ENCODE data around the gene NFIA. TPM values are rescaled to one million over a fixed set of nuclear protein-coding genes. Genes with fewer than 3 reads are reported as not detected.
"Not testable (repeated sequence)": the region's sequence is repeated elsewhere in the genome, so short reads cannot be mapped to it uniquely, and the experiment has no call there.

NFIA gene
- polyA plus RNA-seq, 3 donors, result 14.4 to 14.7 (median 14.6) TPM

- no peak for DNase-seq
Observed at GRCh38 chr1:61056196-61056572, 26.2 kb upstream of the NFIA start.

GRCh38 chr1:61056573-61057439, 25.6 kb upstream of the NFIA start:
- DNase-seq, result no peak

DNA sequence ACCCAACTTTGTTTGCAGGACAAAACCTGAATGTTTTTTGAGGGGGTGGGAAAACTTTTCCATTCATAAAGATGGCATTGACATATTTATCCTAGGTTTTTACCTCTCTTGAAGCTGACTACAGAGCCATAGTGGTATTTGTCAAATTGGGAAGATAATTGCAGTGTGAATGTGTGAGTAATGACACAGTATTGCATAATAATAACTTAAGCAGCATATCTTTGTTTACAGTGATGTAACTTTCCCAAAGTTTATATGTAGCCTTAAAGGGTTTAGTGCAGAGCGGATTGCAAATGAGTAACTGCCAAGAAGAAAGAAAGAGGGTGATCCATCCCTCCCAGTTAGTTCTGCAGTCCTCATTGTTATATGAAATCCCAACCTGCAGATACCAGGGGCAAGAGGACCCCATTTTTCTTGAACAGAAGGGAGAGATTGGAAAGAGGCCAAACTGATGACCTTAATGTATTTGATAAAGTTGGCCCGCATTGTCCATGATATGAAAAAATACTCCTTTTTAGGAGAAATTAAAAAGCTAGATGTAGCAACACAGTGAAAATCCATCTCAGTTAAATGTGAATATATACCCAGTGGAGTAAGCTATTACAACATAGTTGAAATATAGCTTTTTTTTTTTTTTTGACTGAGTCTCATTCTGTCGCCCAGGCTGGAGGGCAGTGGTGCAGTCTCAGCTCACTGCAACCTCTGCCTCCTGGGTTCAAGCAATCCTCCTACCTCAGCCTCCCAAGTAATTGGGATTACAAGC, 23.7 kb upstream of the NFIA start:
- DNase-seq, result no peak

DNA sequence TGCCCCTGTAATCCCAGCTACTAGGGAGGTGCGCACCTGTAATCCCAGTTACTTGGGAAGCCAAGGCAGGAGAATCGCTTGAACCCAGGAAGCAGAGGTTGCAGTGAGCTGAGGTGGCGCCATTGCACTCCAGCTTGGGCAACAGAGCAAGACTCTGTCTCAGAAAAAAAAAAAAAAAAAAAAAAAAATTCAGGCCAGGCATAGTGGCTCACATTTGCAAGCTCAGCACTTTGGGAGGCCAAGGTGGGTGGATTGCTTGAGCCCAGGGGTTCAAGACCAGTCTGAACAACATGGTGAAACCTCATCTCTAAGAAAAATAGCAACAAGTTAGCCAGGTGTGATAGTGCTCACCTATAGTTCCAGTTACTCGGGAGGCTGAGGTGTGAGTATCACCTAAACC, 20.8 kb upstream of the NFIA start:
- DNase-seq, result not testable (repeated sequence)

GRCh38 chr1:61064673-61065072, 17.7 kb upstream of the NFIA start:
- no peak for DNase-seq

DNA sequence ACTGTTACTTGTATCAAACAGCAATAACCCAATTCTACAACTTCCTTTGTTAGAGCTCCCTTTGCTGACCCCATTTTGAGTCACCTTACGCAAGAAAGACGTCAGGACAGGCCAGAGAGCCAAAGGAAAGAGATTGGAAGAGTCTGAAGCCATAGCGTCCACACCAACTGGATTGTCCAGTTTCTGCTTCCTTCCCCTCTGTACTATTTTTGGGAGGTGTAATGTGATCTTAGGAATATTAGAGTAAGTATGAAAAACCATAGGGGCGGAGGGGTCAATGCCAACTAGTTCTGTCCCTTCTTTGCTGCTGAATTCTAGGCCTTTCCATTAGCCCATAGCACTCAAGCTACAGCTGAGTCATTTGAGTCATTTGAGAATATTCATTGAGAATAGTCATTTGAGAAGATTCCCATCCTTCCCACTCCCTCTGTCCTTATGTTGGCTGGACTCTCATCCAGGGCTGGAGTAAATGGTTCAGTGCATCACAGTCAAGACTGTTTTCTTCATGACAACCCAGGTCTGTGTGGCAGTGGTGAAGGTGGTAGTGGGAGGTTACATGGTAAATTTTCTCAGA, 14.8 kb upstream of the NFIA start:
- DNase-seq, result no peak

GRCh38 chr1:61070054-61070453, 12.3 kb upstream of the NFIA start:
- no peak for DNase-seq

GRCh38 chr1:61071205-61072130, 10.9 kb upstream of the NFIA start:
- DNase-seq, result no peak

DNA sequence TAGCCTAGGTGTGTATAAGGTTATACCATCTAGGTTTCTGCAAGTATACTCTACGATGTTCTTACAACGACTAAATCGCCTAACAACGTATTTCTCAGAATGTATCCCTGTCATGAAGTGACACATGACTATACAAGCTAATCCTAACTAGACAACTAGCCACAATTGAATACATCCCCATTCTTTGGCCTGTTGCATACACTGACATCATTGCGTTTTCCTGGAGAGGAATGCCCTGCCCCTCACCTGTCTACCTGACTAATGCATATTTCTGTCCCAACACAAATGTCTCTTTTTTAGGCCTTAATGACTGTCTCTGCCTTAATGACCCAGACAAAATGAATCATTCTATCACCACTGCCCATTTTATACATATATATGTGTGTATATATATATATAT, 8.5 kb upstream of the NFIA start:
- no peak for DNase-seq

GRCh38 chr1:61075833-61076232, 6.5 kb upstream of the NFIA start:
- not testable (repeated sequence) for DNase-seq

GRCh38 chr1:61076728-61077675, 5.4 kb upstream of the NFIA start:
- peak; percentile 91 for DNase-seq

DNA sequence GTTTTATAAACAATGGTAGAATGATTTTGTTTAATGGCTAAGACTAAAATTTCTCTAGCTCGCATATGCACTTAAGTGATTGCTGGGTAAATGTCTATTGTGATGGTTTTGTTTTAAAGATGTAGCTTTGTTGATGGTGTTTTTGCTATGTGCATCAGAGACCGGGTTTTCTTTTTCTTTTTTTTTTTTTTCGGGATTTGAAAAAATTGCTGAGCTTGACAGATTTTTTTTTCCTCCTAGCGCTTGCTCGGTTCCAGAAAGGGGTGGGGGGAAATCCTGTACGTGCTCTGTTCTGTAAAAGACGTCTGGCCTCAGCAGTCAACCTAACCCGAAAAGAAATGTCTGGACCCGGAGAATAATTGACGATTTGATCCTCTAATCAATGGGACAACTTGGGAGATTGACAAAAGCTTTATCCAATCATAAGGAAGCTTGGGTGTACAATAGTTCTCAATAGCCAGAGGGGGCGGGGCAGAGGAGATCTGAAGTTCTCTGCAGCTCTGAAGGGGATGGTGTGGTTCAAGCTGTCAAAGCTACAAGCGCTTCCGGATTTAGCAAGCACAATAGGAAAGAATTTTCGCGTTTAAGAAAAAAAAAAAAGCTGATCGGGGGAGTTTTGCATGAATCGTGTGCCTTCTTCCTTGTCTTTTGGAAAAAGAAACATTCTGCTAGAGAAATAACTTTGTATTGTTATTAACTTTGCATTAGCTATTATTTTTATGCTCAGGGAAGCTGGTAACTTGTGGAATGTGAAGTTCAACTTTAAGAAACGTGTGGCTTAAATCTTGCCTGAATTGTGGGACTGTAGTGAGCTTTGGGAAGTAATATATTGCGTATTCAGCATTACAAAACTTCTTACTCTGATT, 4.5 kb upstream of the NFIA start:
- peak; percentile 99 for DNase-seq

GRCh38 chr1:61078618-61079295, 3.6 kb upstream of the NFIA start:
- no peak for DNase-seq

DNA sequence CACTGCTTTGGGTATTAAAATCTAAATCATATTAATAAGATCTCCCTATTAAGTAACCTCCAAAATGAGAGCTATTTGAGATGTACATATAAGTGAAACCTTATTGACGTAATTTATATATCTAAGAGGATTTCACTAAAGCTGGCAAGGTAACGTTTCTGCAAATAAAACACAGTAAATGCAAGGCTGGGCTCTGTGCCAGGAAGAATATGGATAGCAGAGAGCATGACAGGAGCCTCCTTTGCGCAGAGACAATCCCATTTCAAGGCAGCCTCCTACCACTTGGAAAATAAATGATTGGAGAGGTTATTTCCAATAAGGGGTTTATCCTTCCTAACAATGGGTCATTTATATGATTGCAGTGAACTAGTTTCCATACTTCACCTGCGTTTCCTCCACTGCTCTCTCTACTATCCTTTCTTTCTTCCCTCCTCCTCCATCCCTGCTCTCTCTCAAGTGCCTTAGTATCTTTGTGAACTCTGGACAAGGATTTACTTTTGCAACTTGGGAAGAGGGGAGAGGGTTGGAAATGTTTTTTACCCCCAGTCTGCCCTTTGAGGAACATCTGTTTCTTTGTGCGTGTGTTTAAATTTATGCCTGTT, 3.0 kb upstream of the NFIA start:
- DNase-seq, result no peak

DNA sequence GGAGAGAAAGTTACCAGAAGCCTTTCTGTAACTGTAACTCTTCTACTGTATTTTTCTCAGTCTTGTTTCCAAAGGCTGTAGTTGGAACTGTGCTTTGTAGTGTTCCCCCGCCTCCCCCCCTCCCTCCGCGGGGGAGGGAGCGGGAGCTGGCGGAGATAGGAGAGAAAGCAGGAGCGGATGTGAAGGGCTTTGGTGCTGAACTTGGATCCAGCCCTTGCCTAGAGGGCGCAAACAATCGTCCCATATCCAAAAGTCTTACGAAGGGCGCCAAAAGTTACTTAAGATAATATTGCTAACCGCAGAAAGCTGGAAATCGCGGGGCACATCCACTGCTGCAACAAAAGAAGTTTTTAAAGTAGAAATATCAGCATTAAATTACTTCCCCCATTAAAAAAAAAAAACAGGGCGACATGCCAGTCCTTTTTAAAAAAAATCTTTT, 2.4 kb upstream of the NFIA start:
- peak; percentile 89 for DNase-seq

GRCh38 chr1:61080413-61081143, 1.8 kb upstream of the NFIA start:
- no peak for DNase-seq

- DNase-seq, result no peak
Observed at GRCh38 chr1:61081144-61081685, 1.1 kb upstream of the NFIA start.

Data from renal pelvis (tissue), 4 donors.